ENCODE measurements around the gene PBXIP1. TPM values are rescaled to one million over a fixed set of nuclear protein-coding genes. Genes with fewer than 3 reads are reported as not detected.

PBXIP1 gene
- total and polyA plus RNA-seq, 10 of the 15 experiments (the other 5 are each of a cell fraction or from before 2014, with no cell fraction given): 0.63 to 25.6 (median 15.4) TPM

DNA sequence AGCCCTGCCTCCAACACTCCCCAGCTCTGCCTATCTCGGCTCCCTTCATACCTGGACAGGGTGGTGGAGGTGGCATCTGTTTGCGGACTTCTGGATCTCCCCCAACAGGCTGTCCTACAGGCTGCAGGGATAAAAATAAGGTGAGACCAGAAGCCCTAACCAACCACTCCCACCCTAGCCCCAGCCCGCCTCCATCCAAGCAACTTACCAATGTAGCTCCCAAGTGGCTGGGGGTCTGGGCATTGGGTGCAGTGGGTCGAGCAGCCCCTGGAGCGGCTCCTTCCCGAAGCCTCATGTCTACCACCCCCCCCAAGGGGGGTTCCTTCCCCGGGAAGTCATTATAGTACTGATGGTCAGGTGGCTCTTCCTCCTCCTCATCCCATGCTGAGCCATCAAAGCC lies 10.2 kb upstream of the PBXIP1 start:
- H3K4me1 ChIP-seq (ENCODE audit: control insufficient read depth, insufficient read depth, low read length): peaks cover 15% of the 10 kb centered on the region
- DNase-seq (ENCODE audit: low read depth, low spot score) (no peak), FAIRE-seq (no peak), ATAC-seq (no peak)
- H3K79me2 ChIP-seq (ENCODE audit: control insufficient read depth, insufficient read depth, low read length): peaks cover 35% of the 10 kb centered on the region
- SMC1A ChIA-PET (ENCODE audit: uncharacterized antibody, unreplicated experiment): interaction anchor here (1.0 kb wide), 1 partner anchor 22 kb away, joined by 3 read pairs; no protein-coding TSS in a partner anchor
- H3K36me3 ChIP-seq (ENCODE audit: control insufficient read depth in 2 of 2, insufficient read depth in 2 of 2, low read length in 1 of 2): peaks cover 12% of the 10 kb centered on the region in 2 experiments; a peak in 3 of 4 replicates
- in situ Hi-C loops (cut with MboI) (no loop called here), intact Hi-C loops (cut with micrococcal nuclease; ENCODE audit: unreplicated experiment) (no loop called here)
- POLR2A ChIA-PET: interaction anchor here (0.6 to 1.6 kb wide), 2 partner anchors 10 to 188 kb away, joined by 3 to 4 read pairs; partner anchors contain the start of gene PBXIP1
- TF ChIP-seq HDAC2 (IDR thresholded peaks at IDR 0.05) (no peak), JUND (IDR thresholded peaks at IDR 0.05; ENCODE audit: low read depth, low read length) (no peak), POLR2A (IDR thresholded peaks at IDR 0.05; ENCODE audit: low read depth, low read length) (no peak), TCF3 (IDR thresholded peaks at IDR 0.05; ENCODE audit: borderline replicate concordance, insufficient read depth, low read depth, low read length) (no peak), CEBPB (IDR thresholded peaks at IDR 0.05; ENCODE audit: borderline replicate concordance in 1 of 2, low read depth in 2 of 2, low read length in 2 of 2) (no peak), STAT3 (IDR thresholded peaks at IDR 0.05; ENCODE audit: low read depth, low read length) (no peak), RCOR1 (conservative IDR thresholded peaks at IDR 0.05; ENCODE audit: low read depth, low read length) (no peak), TAF1 (IDR thresholded peaks at IDR 0.05; ENCODE audit: borderline replicate concordance, low read depth, low read length) (no peak), WRNIP1 (IDR thresholded peaks at IDR 0.05; ENCODE audit: borderline replicate concordance, low read depth, low read length) (no peak), SIX5 (IDR thresholded peaks at IDR 0.05; ENCODE audit: low read depth, low read length, severe bottlenecking) (no peak)
- TF ChIP-seq, protein P1, sequence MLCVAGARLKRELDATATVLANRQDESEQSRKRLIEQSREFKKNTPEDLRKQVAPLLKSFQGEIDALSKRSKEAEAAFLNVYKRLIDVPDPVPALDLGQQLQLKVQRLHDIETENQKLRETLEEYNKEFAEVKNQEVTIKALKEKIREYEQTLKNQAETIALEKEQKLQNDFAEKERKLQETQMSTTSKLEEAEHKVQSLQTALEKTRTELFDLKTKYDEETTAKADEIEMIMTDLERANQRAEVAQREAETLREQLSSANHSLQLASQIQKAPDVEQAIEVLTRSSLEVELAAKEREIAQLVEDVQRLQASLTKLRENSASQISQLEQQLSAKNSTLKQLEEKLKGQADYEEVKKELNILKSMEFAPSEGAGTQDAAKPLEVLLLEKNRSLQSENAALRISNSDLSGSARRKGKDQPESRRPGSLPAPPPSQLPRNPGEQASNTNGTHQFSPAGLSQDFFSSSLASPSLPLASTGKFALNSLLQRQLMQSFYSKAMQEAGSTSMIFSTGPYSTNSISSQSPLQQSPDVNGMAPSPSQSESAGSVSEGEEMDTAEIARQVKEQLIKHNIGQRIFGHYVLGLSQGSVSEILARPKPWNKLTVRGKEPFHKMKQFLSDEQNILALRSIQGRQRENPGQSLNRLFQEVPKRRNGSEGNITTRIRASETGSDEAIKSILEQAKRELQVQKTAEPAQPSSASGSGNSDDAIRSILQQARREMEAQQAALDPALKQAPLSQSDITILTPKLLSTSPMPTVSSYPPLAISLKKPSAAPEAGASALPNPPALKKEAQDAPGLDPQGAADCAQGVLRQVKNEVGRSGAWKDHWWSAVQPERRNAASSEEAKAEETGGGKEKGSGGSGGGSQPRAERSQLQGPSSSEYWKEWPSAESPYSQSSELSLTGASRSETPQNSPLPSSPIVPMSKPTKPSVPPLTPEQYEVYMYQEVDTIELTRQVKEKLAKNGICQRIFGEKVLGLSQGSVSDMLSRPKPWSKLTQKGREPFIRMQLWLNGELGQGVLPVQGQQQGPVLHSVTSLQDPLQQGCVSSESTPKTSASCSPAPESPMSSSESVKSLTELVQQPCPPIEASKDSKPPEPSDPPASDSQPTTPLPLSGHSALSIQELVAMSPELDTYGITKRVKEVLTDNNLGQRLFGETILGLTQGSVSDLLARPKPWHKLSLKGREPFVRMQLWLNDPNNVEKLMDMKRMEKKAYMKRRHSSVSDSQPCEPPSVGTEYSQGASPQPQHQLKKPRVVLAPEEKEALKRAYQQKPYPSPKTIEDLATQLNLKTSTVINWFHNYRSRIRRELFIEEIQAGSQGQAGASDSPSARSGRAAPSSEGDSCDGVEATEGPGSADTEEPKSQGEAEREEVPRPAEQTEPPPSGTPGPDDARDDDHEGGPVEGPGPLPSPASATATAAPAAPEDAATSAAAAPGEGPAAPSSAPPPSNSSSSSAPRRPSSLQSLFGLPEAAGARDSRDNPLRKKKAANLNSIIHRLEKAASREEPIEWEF (IDR thresholded peaks at IDR 0.05; ENCODE audit: insufficient replicate concordance, low read depth, low read length): no peak
- TF ChIP-seq, protein P2, sequence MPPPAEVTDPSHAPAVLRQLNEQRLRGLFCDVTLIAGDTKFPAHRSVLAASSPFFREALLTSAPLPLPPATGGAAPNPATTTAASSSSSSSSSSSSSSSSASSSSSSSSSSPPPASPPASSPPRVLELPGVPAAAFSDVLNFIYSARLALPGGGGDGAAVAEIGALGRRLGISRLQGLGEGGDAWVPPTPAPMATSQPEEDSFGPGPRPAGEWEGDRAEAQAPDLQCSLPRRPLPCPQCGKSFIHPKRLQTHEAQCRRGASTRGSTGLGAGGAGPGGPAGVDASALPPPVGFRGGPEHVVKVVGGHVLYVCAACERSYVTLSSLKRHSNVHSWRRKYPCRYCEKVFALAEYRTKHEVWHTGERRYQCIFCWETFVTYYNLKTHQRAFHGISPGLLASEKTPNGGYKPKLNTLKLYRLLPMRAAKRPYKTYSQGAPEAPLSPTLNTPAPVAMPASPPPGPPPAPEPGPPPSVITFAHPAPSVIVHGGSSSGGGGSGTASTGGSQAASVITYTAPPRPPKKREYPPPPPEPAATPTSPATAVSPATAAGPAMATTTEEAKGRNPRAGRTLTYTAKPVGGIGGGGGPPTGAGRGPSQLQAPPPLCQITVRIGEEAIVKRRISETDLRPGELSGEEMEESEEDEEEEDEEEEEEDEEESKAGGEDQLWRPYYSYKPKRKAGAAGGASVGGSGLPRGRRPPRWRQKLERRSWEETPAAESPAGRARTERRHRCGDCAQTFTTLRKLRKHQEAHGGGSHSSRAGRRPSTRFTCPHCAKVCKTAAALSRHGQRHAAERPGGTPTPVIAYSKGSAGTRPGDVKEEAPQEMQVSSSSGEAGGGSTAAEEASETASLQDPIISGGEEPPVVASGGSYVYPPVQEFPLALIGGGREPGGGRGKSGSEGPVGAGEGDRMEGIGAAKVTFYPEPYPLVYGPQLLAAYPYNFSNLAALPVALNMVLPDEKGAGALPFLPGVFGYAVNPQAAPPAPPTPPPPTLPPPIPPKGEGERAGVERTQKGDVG (CRISPR knock-in tag; IDR thresholded peaks at IDR 0.05): no peak
- TF ChIP-seq, protein P3, sequence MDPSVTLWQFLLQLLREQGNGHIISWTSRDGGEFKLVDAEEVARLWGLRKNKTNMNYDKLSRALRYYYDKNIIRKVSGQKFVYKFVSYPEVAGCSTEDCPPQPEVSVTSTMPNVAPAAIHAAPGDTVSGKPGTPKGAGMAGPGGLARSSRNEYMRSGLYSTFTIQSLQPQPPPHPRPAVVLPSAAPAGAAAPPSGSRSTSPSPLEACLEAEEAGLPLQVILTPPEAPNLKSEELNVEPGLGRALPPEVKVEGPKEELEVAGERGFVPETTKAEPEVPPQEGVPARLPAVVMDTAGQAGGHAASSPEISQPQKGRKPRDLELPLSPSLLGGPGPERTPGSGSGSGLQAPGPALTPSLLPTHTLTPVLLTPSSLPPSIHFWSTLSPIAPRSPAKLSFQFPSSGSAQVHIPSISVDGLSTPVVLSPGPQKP (IDR thresholded peaks at IDR 0.05; ENCODE audit: low read depth, low read length): no peak
- TF ChIP-seq, protein P4, sequence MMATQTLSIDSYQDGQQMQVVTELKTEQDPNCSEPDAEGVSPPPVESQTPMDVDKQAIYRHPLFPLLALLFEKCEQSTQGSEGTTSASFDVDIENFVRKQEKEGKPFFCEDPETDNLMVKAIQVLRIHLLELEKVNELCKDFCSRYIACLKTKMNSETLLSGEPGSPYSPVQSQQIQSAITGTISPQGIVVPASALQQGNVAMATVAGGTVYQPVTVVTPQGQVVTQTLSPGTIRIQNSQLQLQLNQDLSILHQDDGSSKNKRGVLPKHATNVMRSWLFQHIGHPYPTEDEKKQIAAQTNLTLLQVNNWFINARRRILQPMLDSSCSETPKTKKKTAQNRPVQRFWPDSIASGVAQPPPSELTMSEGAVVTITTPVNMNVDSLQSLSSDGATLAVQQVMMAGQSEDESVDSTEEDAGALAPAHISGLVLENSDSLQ (IDR thresholded peaks at IDR 0.05): no peak
- no peaks in the 10 kb centered on the region for H4K20me1 ChIP-seq (ENCODE audit: control insufficient read depth, insufficient read depth)
- RAD21 ChIA-PET (ENCODE audit: unreplicated experiment): no interaction called here
- no peaks in the 10 kb centered on the region for H3K9me3 ChIP-seq (replicated peaks; ENCODE audit: control insufficient read depth, insufficient read depth, low read length)
- H3K4me3 ChIP-seq: no peak overlapping the region
- no peak overlapping the region for H3K27ac ChIP-seq (ENCODE audit: control insufficient read depth, insufficient read depth)
- H3K27me3 ChIP-seq (replicated peaks in 1 of 2; ENCODE audit: control insufficient read depth in 2 of 2, insufficient read depth in 2 of 2, low read length in 1 of 2): no peaks in the 10 kb centered on the region
- no peak overlapping the region for H2AFZ ChIP-seq (ENCODE audit: control insufficient read depth, low read depth, low read length)
- H3K4me2 ChIP-seq (ENCODE audit: control insufficient read depth, insufficient read depth): no peak overlapping the region
- no peak overlapping the region for H3K9ac ChIP-seq (ENCODE audit: control insufficient read depth, insufficient read depth, low read length)
- BruUV-seq (replicated peaks): no TSS peak
- WGBS (ENCODE audit: insufficient coverage, insufficient replicate concordance, low lambda C conversion rate, missing lambda C conversion rate): 95% methylated on average over 7 of the region's 7 CpGs
- CTCF ChIA-PET: interaction anchor here (1.3 to 3.5 kb wide), 3 partner anchors 8 to 17 kb away, joined by 3 to 11 read pairs (median 5); partner anchors contain the start of genes CKS1B, FLAD1 and PBXIP1
